Suprapubic skin (tissue), 4 donors: ENCODE measurements around the gene METAP1.

Experiments used
- CTCF ChIP-seq, 2 donors: fragments of 200-600 bp in 1 of 2; fragments of 450-650 bp in 1 of 2; sonication (generic) in 1 of 2; IDR thresholded peaks; one replicate each; pipeline ENCODE4 v1.5.1; 2016 to 2019; ENCODE audit warnings: antibody characterized with exemption in 2 of 2, mild to moderate bottlenecking in 1 of 2, moderate library complexity in 1 of 2
- EP300 ChIP-seq: sonication (generic); formaldehyde crosslinking; IDR thresholded peaks from one replicate; pipeline ENCODE4 v1.6.1; 2017; ENCODE audit warnings: antibody characterized with exemption
- POLR2A ChIP-seq, 2 donors: fragments of 450-650 bp; IDR thresholded peaks; one replicate each; pipeline ENCODE4 v1.6.1; 2017; ENCODE audit warnings: antibody characterized with exemption in 2 of 2, mild to moderate bottlenecking in 2 of 2, moderate library complexity in 2 of 2
- POLR2AphosphoS5 ChIP-seq, 3 donors: sonication (generic); formaldehyde crosslinking; IDR thresholded peaks; one replicate each; pipeline ENCODE4 v1.6.1; 2017; ENCODE audit warnings: antibody characterized with exemption in 3 of 3

GRCh38 chr4:99077177-99077576, 81.7 kb downstream of the METAP1 start:
- TF ChIP-seq CTCF (IDR thresholded peaks at IDR 0.05) (no peak), POLR2A (IDR thresholded peaks at IDR 0.05) (no peak), POLR2AphosphoS5 (IDR thresholded peaks at IDR 0.05) (no peak), EP300 (no peak)
